DND-41 (cell line): ENCODE data around the gene PER1.

Source experiments
- ATAC-seq: fragments of 200-7000 bp; cut with Tn5 transposase; 3 replicates; pipeline ENCODE4 v1.9.1; 2021; ENCODE audit warnings: low read depth; ENCODE audit not compliant: insufficient read depth
- DNase-seq: peaks from one replicate; pipeline ENCODE4 v3.0.0-alpha.2; 2020
- H2AFZ ChIP-seq: 2 replicates; pipeline ENCODE4 v1.6.0; 2012; ENCODE audit warnings: low read depth, low read length
- H3K27ac ChIP-seq: 2 replicates; pipeline ENCODE4 v1.5.1; 2012; ENCODE audit warnings: low read length, inconsistent platforms
- H3K27me3 ChIP-seq: fragments of 200-600 bp; sonication (generic); 2 replicates; pipeline ENCODE4 v1.6.0; 2012; ENCODE audit warnings: low read length, mild to moderate bottlenecking, inconsistent platforms; ENCODE audit not compliant: insufficient read depth, poor library complexity
- H3K36me3 ChIP-seq: 2 replicates; pipeline ENCODE4 v1.5.1; 2012; ENCODE audit warnings: low read length, inconsistent platforms; ENCODE audit not compliant: insufficient read depth
- H3K4me1 ChIP-seq: 2 replicates; pipeline ENCODE4 v1.5.1; 2012; ENCODE audit warnings: mild to moderate bottlenecking, low read length; ENCODE audit not compliant: insufficient read depth
- H3K4me2 ChIP-seq: 2 replicates; pipeline ENCODE4 v1.6.0; 2012; ENCODE audit warnings: mild to moderate bottlenecking, moderate library complexity, low read length, inconsistent platforms; ENCODE audit not compliant: insufficient read depth
- H3K4me3 ChIP-seq, 2 experiments: fragments of 200-600 bp in 1 of 2; shearing (Covaris generic) in 1 of 2; 2 replicates each; pipeline ENCODE4 v1.5.1; 2012 to 2016; ENCODE audit warnings: inconsistent platforms in 2 of 2, low read length in 2 of 2, mild to moderate bottlenecking in 2 of 2, low read depth in 1 of 2, moderate library complexity in 1 of 2
- H3K79me2 ChIP-seq: 2 replicates; pipeline ENCODE4 v1.6.0; 2012; ENCODE audit warnings: low read length, inconsistent platforms; ENCODE audit not compliant: insufficient read depth
- H3K9ac ChIP-seq: 2 replicates; pipeline ENCODE4 v1.6.0; 2012; ENCODE audit warnings: low read depth, mild to moderate bottlenecking, inconsistent platforms, low read length, moderate library complexity
- H3K9me3 ChIP-seq: 2 replicates; pipeline ENCODE4 v1.5.1; 2012; ENCODE audit warnings: low read length, moderate library complexity, mild to moderate bottlenecking, inconsistent platforms; ENCODE audit not compliant: insufficient read depth, severe bottlenecking
- H4K20me1 ChIP-seq: 2 replicates; pipeline ENCODE4 v1.6.0; 2012; ENCODE audit warnings: low read length; ENCODE audit not compliant: insufficient read depth
- CTCF ChIP-seq: IDR thresholded peaks from 2 replicates; pipeline ENCODE4 v1.5.1; 2012; ENCODE audit warnings: borderline replicate concordance, low read length, moderate library complexity, mild to moderate bottlenecking; ENCODE audit not compliant: poor library complexity, severe bottlenecking; ENCODE audit errors: extremely low read depth
- EZH2 ChIP-seq: IDR thresholded peaks from 3 replicates; pipeline ENCODE4 v1.6.1; 2012; ENCODE audit warnings: borderline replicate concordance, low read depth, mild to moderate bottlenecking, moderate library complexity, low read length, inconsistent platforms; ENCODE audit not compliant: severe bottlenecking

Gene PER1

GRCh38 chr17:8138374-8138671, 13.9 kb downstream of the PER1 start:
- TF ChIP-seq CTCF: no peak
- TF ChIP-seq EZH2: no peak
- H3K79me2 ChIP-seq: no peaks in the 10 kb centered on the region
- peak overlapping the region; percentile 19 to 68; a peak in 3 of 4 replicates for H3K4me3 ChIP-seq
- no peaks in the 10 kb centered on the region for H3K27me3 ChIP-seq
- DNase-seq: no peak
- H2AFZ ChIP-seq: peak overlapping the region; percentile 78
- H3K9me3 ChIP-seq: no peaks in the 10 kb centered on the region
- peak overlapping the region; percentile 66 for H3K9ac ChIP-seq
- peak overlapping the region; percentile 93 for H3K27ac ChIP-seq
- H3K36me3 ChIP-seq: peaks cover 30% of the 10 kb centered on the region
- ATAC-seq: no peak
- peaks cover 29% of the 10 kb centered on the region for H3K4me1 ChIP-seq
- no peaks in the 10 kb centered on the region for H4K20me1 ChIP-seq
- peak overlapping the region; percentile 83 for H3K4me2 ChIP-seq

- DNase-seq (no peak), ATAC-seq (no peak)
- Histone ChIP-seq H3K27ac (peak overlapping the region; percentile 93), H3K9me3 (no peaks in the 10 kb centered on the region), H2AFZ (peak overlapping the region; percentile 78), H3K4me1 (peaks cover 29% of the 10 kb centered on the region), H3K4me3 (peak overlapping the region; percentile 19 to 68; a peak in 3 of 4 replicates), H3K36me3 (peaks cover 26% of the 10 kb centered on the region), H3K27me3 (no peaks in the 10 kb centered on the region), H3K9ac (peak overlapping the region; percentile 66), H3K4me2 (peak overlapping the region; percentile 83), H4K20me1 (no peaks in the 10 kb centered on the region), H3K79me2 (no peaks in the 10 kb centered on the region)
- no peak for TF ChIP-seq EZH2
- TF ChIP-seq CTCF: no peak
Observed at GRCh38 chr17:8137645-8138373, 14.4 kb downstream of the PER1 start.

DNA sequence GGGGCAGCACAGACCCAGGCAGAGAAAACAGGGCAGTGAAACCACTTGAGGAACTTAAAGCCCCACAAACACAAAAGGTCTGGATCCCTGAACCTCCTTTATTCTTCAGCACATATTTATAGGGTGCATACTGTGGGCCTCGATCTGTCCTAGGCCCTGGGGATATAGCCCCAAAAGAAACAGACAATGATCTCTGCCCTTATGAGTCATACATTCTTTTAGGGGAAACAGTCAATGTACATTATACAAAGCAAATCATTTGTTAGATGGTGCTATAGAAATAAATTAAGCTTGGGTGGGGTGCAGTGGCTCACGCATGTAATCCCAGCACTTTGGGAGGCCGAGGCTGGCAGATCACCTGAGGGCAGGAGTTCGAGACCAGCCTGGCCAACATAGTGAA, 18.3 kb downstream of the PER1 start:
- Histone ChIP-seq H3K36me3 (no peaks in the 10 kb centered on the region), H3K4me3 (no peak overlapping the region), H3K4me1 (peaks cover 15% of the 10 kb centered on the region)

More for the DNA sequence above, 18.3 kb downstream of the PER1 start:
- H3K27ac ChIP-seq: no peak overlapping the region
- H3K9ac ChIP-seq: no peak overlapping the region
- no peak for ATAC-seq
- H2AFZ ChIP-seq: no peak overlapping the region
- H3K79me2 ChIP-seq: no peaks in the 10 kb centered on the region
- H3K9me3 ChIP-seq: no peaks in the 10 kb centered on the region
- peaks cover 3% of the 10 kb centered on the region for H3K27me3 ChIP-seq
- no peak overlapping the region for H3K4me2 ChIP-seq
- H4K20me1 ChIP-seq: no peaks in the 10 kb centered on the region
- DNase-seq: no peak
- TF ChIP-seq EZH2 (no peak), CTCF (no peak)
